ENCODE measurements around the gene PRDM1. TPM values are rescaled to one million over a fixed set of nuclear protein-coding genes. Genes with fewer than 3 reads are reported as not detected.

The PRDM1 gene
- total RNA-seq, 4 donors from 2014 or later: 6.4 to 57.8 (median 14.9) TPM

GRCh38 chr6:106079961-106080762 is 6.0 kb upstream of the PRDM1 start:
- TF ChIP-seq POLR2A (IDR thresholded peaks at IDR 0.05): no peak
- no peak for TF ChIP-seq CTCF (IDR thresholded peaks at IDR 0.05)
- peaks cover 0 to 6% (median 1%) of the 10 kb centered on the region in 4 donors for H3K4me1 ChIP-seq
- H3K9me3 ChIP-seq: no peaks in the 10 kb centered on the region
- H3K27me3 ChIP-seq: no peaks in the 10 kb centered on the region
- H3K36me3 ChIP-seq: no peaks in the 10 kb centered on the region
- no peak overlapping the region for H3K27ac ChIP-seq
- H3K4me3 ChIP-seq: no peak overlapping the region
- DNase-seq: no peak

GRCh38 chr6:106080763-106081095 is 5.4 kb upstream of the PRDM1 start:
- H3K27me3 ChIP-seq: no peaks in the 10 kb centered on the region
- no peak for DNase-seq
- H3K36me3 ChIP-seq: no peaks in the 10 kb centered on the region
- H3K4me3 ChIP-seq: no peak overlapping the region
- TF ChIP-seq CTCF (IDR thresholded peaks at IDR 0.05): no peak
- no peak overlapping the region for H3K27ac ChIP-seq
- H3K9me3 ChIP-seq: no peaks in the 10 kb centered on the region
- H3K4me1 ChIP-seq: peaks cover 0 to 8% (median 1%) of the 10 kb centered on the region in 4 donors

- no peaks in the 10 kb centered on the region for H3K9me3 ChIP-seq
- H3K27me3 ChIP-seq: no peaks in the 10 kb centered on the region
- H3K4me3 ChIP-seq: no peak overlapping the region
- no peak for DNase-seq
- H3K36me3 ChIP-seq: no peaks in the 10 kb centered on the region
- H3K27ac ChIP-seq: no peak overlapping the region
- TF ChIP-seq CTCF (IDR thresholded peaks at IDR 0.05) (no peak), POLR2A (IDR thresholded peaks at IDR 0.05) (no peak)
- H3K4me1 ChIP-seq: peaks cover 0 to 8% (median 1%) of the 10 kb centered on the region in 4 donors
Measured at GRCh38 chr6:106081715-106082114, 4.4 kb upstream of the PRDM1 start.

- TF ChIP-seq CTCF (IDR thresholded peaks at IDR 0.05) (no peak), POLR2A (IDR thresholded peaks at IDR 0.05) (no peak)
- no peak overlapping the region for H3K27ac ChIP-seq
- H3K27me3 ChIP-seq: no peaks in the 10 kb centered on the region
- H3K4me1 ChIP-seq: peaks cover 0 to 8% (median 1%) of the 10 kb centered on the region in 4 donors
- no peak for DNase-seq
- H3K9me3 ChIP-seq: no peaks in the 10 kb centered on the region
- H3K4me3 ChIP-seq: no peak overlapping the region
- no peaks in the 10 kb centered on the region for H3K36me3 ChIP-seq
Measured at GRCh38 chr6:106082735-106083398, 3.3 kb upstream of the PRDM1 start.

- H3K27me3 ChIP-seq: no peaks in the 10 kb centered on the region
- peaks cover 0 to 8% (median 1%) of the 10 kb centered on the region in 4 donors for H3K4me1 ChIP-seq
- no peaks in the 10 kb centered on the region for H3K9me3 ChIP-seq
- TF ChIP-seq POLR2A (IDR thresholded peaks at IDR 0.05) (no peak), CTCF (IDR thresholded peaks at IDR 0.05) (no peak)
- peak overlapping the region in 2 of 4 donors; percentile 34 to 76 for H3K27ac ChIP-seq
- DNase-seq: no peak
- no peaks in the 10 kb centered on the region for H3K36me3 ChIP-seq
- H3K4me3 ChIP-seq: no peak overlapping the region
Measured at GRCh38 chr6:106083618-106084017, 2.5 kb upstream of the PRDM1 start.

All from Peyer's patch (tissue), 4 donors.